Neuronal stem cell (in vitro differentiated cells): Measurements from ENCODE around the gene CPNE5.

Source experiments
- DNase-seq: peaks from one replicate; pipeline ENCODE4 v3.0.0-alpha.2; 2013; ENCODE audit warnings: low spot score
- H2AFZ ChIP-seq: one replicate; pipeline ENCODE4 v1.6.1; 2013; ENCODE audit warnings: mild to moderate bottlenecking, low read length, inconsistent platforms
- H2AK5ac ChIP-seq: 2 replicates; pipeline ENCODE4 v1.6.1; 2013; ENCODE audit warnings: low read depth, mild to moderate bottlenecking, inconsistent platforms, low read length, moderate library complexity, mixed read lengths
- H2BK120ac ChIP-seq: 2 replicates; pipeline ENCODE4 v1.6.1; 2013; ENCODE audit warnings: low read depth, mild to moderate bottlenecking, inconsistent platforms, low read length, moderate library complexity, mixed read lengths
- H2BK12ac ChIP-seq: one replicate; pipeline ENCODE4 v1.6.1; 2013; ENCODE audit warnings: low read length, inconsistent platforms
- H2BK15ac ChIP-seq: 2 replicates; pipeline ENCODE4 v1.6.1; 2013; ENCODE audit warnings: mild to moderate bottlenecking, low read length, inconsistent platforms, mixed read lengths
- H2BK5ac ChIP-seq: one replicate; pipeline ENCODE4 v1.6.1; 2013; ENCODE audit warnings: inconsistent platforms, mild to moderate bottlenecking, low read length, moderate library complexity
- H3K14ac ChIP-seq: one replicate; pipeline ENCODE4 v1.6.1; 2013; ENCODE audit warnings: low read length, inconsistent platforms
- H3K18ac ChIP-seq: 2 replicates; pipeline ENCODE4 v1.6.1; 2013; ENCODE audit warnings: low read length, inconsistent platforms
- H3K23ac ChIP-seq: 2 replicates; pipeline ENCODE4 v1.6.1; 2013; ENCODE audit warnings: low read depth, mild to moderate bottlenecking, mixed read lengths, low read length, inconsistent platforms; ENCODE audit not compliant: poor library complexity
- H3K27ac ChIP-seq: replicated peaks from 3 replicates; pipeline ENCODE4 v1.5.1; 2013; ENCODE audit warnings: low read length, inconsistent platforms
- H3K27me3 ChIP-seq, 3 experiments: 2 replicates each; pipeline ENCODE4 v1.6.1; 2013; ENCODE audit warnings: low read length in 3 of 3, mild to moderate bottlenecking in 2 of 3, inconsistent platforms in 1 of 3, low read depth in 1 of 3, mixed read lengths in 1 of 3, moderate library complexity in 1 of 3; ENCODE audit not compliant: control insufficient read depth in 3 of 3, insufficient read depth in 3 of 3
- H3K36me3 ChIP-seq, 2 donors: replicated peaks in 1 of 2; 2 replicates each; pipeline ENCODE4 v1.6.1; 2013; ENCODE audit warnings: low read length in 2 of 2; ENCODE audit not compliant: control insufficient read depth in 2 of 2, insufficient read depth in 2 of 2
- H3K4ac ChIP-seq: 2 replicates; pipeline ENCODE4 v1.6.1; 2013; ENCODE audit warnings: inconsistent platforms, mild to moderate bottlenecking, low read length, moderate library complexity
- H3K4me1 ChIP-seq, 2 donors: 1 replicate in 1 of 2; 2 replicates in 1 of 2; pipeline ENCODE4 v1.6.1; 2013; ENCODE audit warnings: low read length in 2 of 2, low read depth in 1 of 2; ENCODE audit not compliant: control insufficient read depth in 2 of 2, insufficient read depth in 1 of 2
- H3K4me2 ChIP-seq: one replicate; pipeline ENCODE4 v1.6.1; 2013; ENCODE audit warnings: mild to moderate bottlenecking, low read length, inconsistent platforms; ENCODE audit not compliant: insufficient read depth, poor library complexity, severe bottlenecking
- H3K4me3 ChIP-seq, 2 donors: 2 replicates each; pipeline ENCODE4 v1.5.1; 2013; ENCODE audit warnings: low read length in 2 of 2, mild to moderate bottlenecking in 2 of 2, inconsistent platforms in 1 of 2, moderate library complexity in 1 of 2
- H3K79me1 ChIP-seq: one replicate; pipeline ENCODE4 v1.6.1; 2013; ENCODE audit warnings: low read depth, mild to moderate bottlenecking, inconsistent platforms, low read length, moderate library complexity
- H3K9ac ChIP-seq: one replicate; pipeline ENCODE4 v1.6.1; 2013; ENCODE audit warnings: mild to moderate bottlenecking, low read depth, low read length, inconsistent platforms; ENCODE audit not compliant: poor library complexity
- H3K9me3 ChIP-seq, 2 donors: replicated peaks in 1 of 2; 2 replicates each; pipeline versions ENCODE3 to v1.6.1; 2013; ENCODE audit warnings: low read length in 2 of 2, mild to moderate bottlenecking in 2 of 2, inconsistent platforms in 1 of 2, low read depth in 1 of 2, mixed read lengths in 1 of 2, moderate library complexity in 1 of 2; ENCODE audit not compliant: control insufficient read depth in 2 of 2, insufficient read depth in 1 of 2
- H4K8ac ChIP-seq: one replicate; pipeline ENCODE4 v1.6.1; 2013; ENCODE audit warnings: low read depth, mild to moderate bottlenecking, inconsistent platforms, low read length, moderate library complexity
- H4K91ac ChIP-seq: one replicate; pipeline ENCODE4 v1.6.1; 2013; ENCODE audit warnings: low read length, low read depth, mild to moderate bottlenecking, inconsistent platforms; ENCODE audit not compliant: poor library complexity
- WGBS, 2 donors: extraction: QIAGEN DNeasy Blood & Tissue Kit; methylation state at CpG; one replicate each; pipeline ENCODE4 v1.1.7; 2013; ENCODE audit warnings: missing lambda C conversion rate in 2 of 2, mixed read lengths in 1 of 2; ENCODE audit not compliant: insufficient read length in 2 of 2, insufficient replicate concordance in 1 of 2; ENCODE audit errors: extremely low coverage in 2 of 2; 5-methylcytosine and 5-hydroxymethylcytosine counted together

Gene CPNE5

GRCh38 chr6:36691011-36691410 is 148.2 kb downstream of the CPNE5 start:
- H2AFZ ChIP-seq: no peak overlapping the region
- peaks cover 4 to 9% of the 10 kb centered on the region in 2 donors for H3K9me3 ChIP-seq
- no peak for DNase-seq
- no peak overlapping the region for H2BK15ac ChIP-seq
- no peak overlapping the region for H3K14ac ChIP-seq
- H3K4me1 ChIP-seq: no peaks in the 10 kb centered on the region
- H2AK5ac ChIP-seq: no peak overlapping the region
- H2BK5ac ChIP-seq: no peak overlapping the region
- H3K27ac ChIP-seq: no peak overlapping the region
- H3K27me3 ChIP-seq: peaks cover 0 to 13% (median 0%) of the 10 kb centered on the region in 3 experiments
- WGBS, 2 donors: no CpG with 5 or more reads among the region's 4 CpGs
- no peak overlapping the region for H2BK120ac ChIP-seq
- no peak overlapping the region for H4K8ac ChIP-seq
- H4K91ac ChIP-seq: no peak overlapping the region
- H3K36me3 ChIP-seq: peaks cover 11 to 16% of the 10 kb centered on the region in 2 donors
- H3K4me3 ChIP-seq: no peak overlapping the region
- H3K18ac ChIP-seq: no peak overlapping the region
- H3K9ac ChIP-seq: no peak overlapping the region
- H3K79me1 ChIP-seq: no peaks in the 10 kb centered on the region
- no peak overlapping the region for H2BK12ac ChIP-seq
- no peak overlapping the region for H3K23ac ChIP-seq
- H3K4me2 ChIP-seq: no peak overlapping the region
- H3K4ac ChIP-seq: no peak overlapping the region
